Kidney (tissue), 14 donors: Measurements from ENCODE around the gene VOPP1. TPM values are rescaled to one million over a fixed set of nuclear protein-coding genes. Genes with fewer than 3 reads are reported as not detected.

Source experiments
- DNase-seq, 5 donors: peaks; one replicate each; pipeline ENCODE4 v3.0.0-alpha.2; 2013 to 2020
- FAIRE-seq: peaks from 2 replicates; lab custom pipeline; 2012; peaks lifted over from hg19 to GRCh38; lab: Jason Lieb, UNC
- H3K27ac ChIP-seq, 2 donors: one replicate each; pipeline ENCODE4 v1.7.0; 2013; ENCODE audit warnings: low read depth in 2 of 2, low read length in 2 of 2, inconsistent platforms in 1 of 2
- H3K27me3 ChIP-seq: one replicate; pipeline ENCODE4 v1.7.1; 2013; ENCODE audit warnings: low read length, inconsistent platforms; ENCODE audit not compliant: control insufficient read depth, insufficient read depth
- H3K36me3 ChIP-seq, 3 donors: one replicate each; pipeline versions ENCODE4 v1.7.0 to v1.7.1; 2013; ENCODE audit warnings: low read length in 3 of 3, control low read depth in 1 of 3, inconsistent platforms in 1 of 3; ENCODE audit not compliant: insufficient read depth in 3 of 3, control insufficient read depth in 2 of 3
- H3K4me1 ChIP-seq, 3 donors: one replicate each; pipeline versions ENCODE4 v1.7.0 to v1.7.1; 2013; ENCODE audit warnings: low read length in 3 of 3, inconsistent platforms in 1 of 3, low read depth in 1 of 3; ENCODE audit not compliant: control insufficient read depth in 2 of 3, insufficient read depth in 2 of 3
- H3K4me3 ChIP-seq, 3 donors: one replicate each; pipeline versions ENCODE4 v1.7.0 to v1.8.1; 2013; ENCODE audit warnings: low read length in 3 of 3, control low read depth in 1 of 3, inconsistent platforms in 1 of 3
- H3K9ac ChIP-seq, 3 donors: one replicate each; pipeline versions ENCODE4 v1.7.0 to v1.7.1; 2013; ENCODE audit warnings: low read length in 3 of 3, control low read depth in 1 of 3, inconsistent platforms in 1 of 3
- H3K9me3 ChIP-seq, 3 donors: one replicate each; pipeline versions ENCODE4 v1.7.0 to v1.7.1; 2013; ENCODE audit warnings: low read length in 3 of 3, control low read depth in 1 of 3, inconsistent platforms in 1 of 3; ENCODE audit not compliant: control insufficient read depth in 2 of 3, insufficient read depth in 1 of 3
- CTCF ChIP-seq: IDR thresholded peaks from 3 replicates; pipeline ENCODE4 v1.5.1; 2012; ENCODE audit warnings: mild to moderate bottlenecking, moderate library complexity, borderline replicate concordance; ENCODE audit not compliant: insufficient read depth; ENCODE audit errors: extremely low read depth
- intact Hi-C: fragments of 100-400 bp; cut with DNase I; formaldehyde crosslinking; loops from one replicate; pipeline ENCODE4 v1.11.1; 2022
- polyA plus RNA-seq: library from polyadenylated mRNA; stranded (reverse); fragments of 350-450 nt; fragmentation: Illumina TruSeq; extraction: RNeasy Lipid Tissue Mini Kit (QIAGEN cat#74804); gene quantifications from one replicate; pipeline ENCODE4 v1.2.3, GENCODE V29; 2014; ENCODE audit warnings: low read depth, low replicate concordance; ENCODE audit not compliant: insufficient read depth
- total RNA-seq: library from RNA; stranded (reverse); fragmentation: NEBNext Ultra II Directional; extraction: Animal tissue kit (Norgen Biotek cat#: 25700); gene quantifications from one replicate; pipeline ENCODE4 v1.2.1, GENCODE V29; 2021
- donor health status: control.
- donor health status: control.
- donor health status: control.
- donor health status: control.
- donor health status: control.
- donor health status: DM: yes; HTN: yes; CAD: no.
- donor health status: Normal renal cell carcinoma (clear cell type).

Gene VOPP1
- total and polyA plus RNA-seq, 2 donors from 2014 or later = 47.3 to 98.7 TPM

GRCh38 chr7:55557666-55558188 is 14.6 kb downstream of the VOPP1 start:
- peaks cover 4 to 15% (median 9%) of the 10 kb centered on the region in 3 donors for H3K4me1 ChIP-seq
- H3K27me3 ChIP-seq = no peaks in the 10 kb centered on the region
- no peak overlapping the region for H3K27ac ChIP-seq
- H3K9me3 ChIP-seq = no peaks in the 10 kb centered on the region
- intact Hi-C loops = no loop called here
- H3K36me3 ChIP-seq = no peaks in the 10 kb centered on the region
- FAIRE-seq (no peak), DNase-seq (no peak)
- TF ChIP-seq CTCF = no peak
- no peak overlapping the region for H3K9ac ChIP-seq
- no peak overlapping the region for H3K4me3 ChIP-seq

GRCh38 chr7:55556492-55556891 is 15.8 kb downstream of the VOPP1 start:
- Histone ChIP-seq H3K9me3 (no peaks in the 10 kb centered on the region), H3K4me1 (peaks cover 4 to 17% (median 15%) of the 10 kb centered on the region in 3 donors), H3K4me3 (no peak overlapping the region), H3K27ac (no peak overlapping the region), H3K36me3 (no peaks in the 10 kb centered on the region), H3K27me3 (no peaks in the 10 kb centered on the region), H3K9ac (no peak overlapping the region)
- intact Hi-C loops = no loop called here
- DNase-seq (no peak), FAIRE-seq (no peak)
- no peak for TF ChIP-seq CTCF

- no peaks in the 10 kb centered on the region for H3K9me3 ChIP-seq
- intact Hi-C loops = no loop called here
- no peak for FAIRE-seq
- TF ChIP-seq CTCF = no peak
- H3K36me3 ChIP-seq = no peaks in the 10 kb centered on the region
- H3K9ac ChIP-seq = no peak overlapping the region
- H3K4me1 ChIP-seq = peaks cover 4 to 17% (median 15%) of the 10 kb centered on the region in 3 donors
- peak in 1 of 5 donors; percentile 42 for DNase-seq
- H3K27ac ChIP-seq = no peak overlapping the region
- H3K27me3 ChIP-seq = no peaks in the 10 kb centered on the region
- no peak overlapping the region for H3K4me3 ChIP-seq
Observed at GRCh38 chr7:55556031-55556430, 16.3 kb downstream of the VOPP1 start.

- Histone ChIP-seq H3K27ac (no peak overlapping the region), H3K27me3 (no peaks in the 10 kb centered on the region), H3K36me3 (no peaks in the 10 kb centered on the region), H3K4me1 (peaks cover 4 to 17% (median 15%) of the 10 kb centered on the region in 3 donors), H3K9me3 (no peaks in the 10 kb centered on the region), H3K9ac (no peak overlapping the region), H3K4me3 (no peak overlapping the region)
- DNase-seq (no peak), FAIRE-seq (no peak)
- TF ChIP-seq CTCF = no peak
- intact Hi-C loops = no loop called here
Observed at GRCh38 chr7:55555160-55555559, 17.1 kb downstream of the VOPP1 start.
